ENCODE data around the gene SYPL1.
"Not testable (repeated sequence)": the region's sequence is repeated elsewhere in the genome, so short reads cannot be mapped to it uniquely, and the experiment has no call there.

The SYPL1 gene

DNA sequence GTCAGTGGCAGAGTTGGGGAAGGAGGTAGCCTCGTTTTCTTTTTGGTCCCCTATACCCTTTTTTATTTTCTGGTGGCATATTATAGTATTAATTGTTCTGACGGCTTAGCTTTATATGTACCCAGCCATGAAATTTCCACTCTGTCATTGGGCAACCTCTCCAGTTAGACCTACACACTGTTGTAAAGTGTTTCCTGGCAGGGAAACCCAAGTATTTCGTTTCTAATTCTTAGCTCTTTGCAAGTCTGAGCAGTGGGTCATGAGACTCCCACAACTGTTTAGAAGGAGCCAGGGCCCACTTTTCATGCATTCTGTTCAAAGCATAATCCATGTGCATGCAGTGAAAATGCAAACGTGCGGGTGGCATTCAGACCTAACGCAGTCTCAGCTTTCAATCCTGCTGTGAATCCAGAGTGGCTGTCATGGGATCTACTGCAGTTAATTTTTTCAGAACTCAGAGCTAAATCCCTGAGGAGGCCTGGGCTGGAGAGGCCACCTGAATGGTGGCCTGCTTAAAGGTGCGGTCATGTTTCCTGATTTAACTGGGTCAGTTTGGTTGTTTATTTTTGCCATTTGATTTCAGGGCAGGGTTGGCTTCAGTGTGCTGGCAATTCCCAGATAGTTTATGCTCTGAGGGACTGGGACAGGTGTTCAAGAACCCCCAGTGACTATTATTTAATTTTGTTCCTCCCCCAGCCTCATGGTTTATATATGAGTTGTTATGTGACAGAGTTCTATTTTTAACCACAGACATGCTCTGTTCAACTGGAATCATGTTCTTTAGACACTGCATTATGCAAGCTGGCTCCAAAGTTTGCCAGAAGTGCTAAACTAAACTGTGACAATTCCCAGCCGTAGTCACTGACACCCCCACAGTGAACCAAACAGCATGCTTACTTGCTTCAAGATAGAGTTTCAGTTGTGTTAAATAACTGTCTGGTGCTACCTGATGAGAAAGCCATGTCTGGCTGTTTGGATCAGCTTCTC, 27.4 kb upstream of the SYPL1 start:
- Histone ChIP-seq H3K27me3 (ENCODE audit: control insufficient read depth, insufficient read depth, low read length, poor library complexity, severe bottlenecking) (no peaks in the 10 kb centered on the region), H3K27ac (ENCODE audit: insufficient read depth, low read depth, low read length, poor library complexity, severe bottlenecking) (no peak overlapping the region), H3K4me1 (ENCODE audit: control insufficient read depth, insufficient read depth, low read length) (no peaks in the 10 kb centered on the region)

DNA sequence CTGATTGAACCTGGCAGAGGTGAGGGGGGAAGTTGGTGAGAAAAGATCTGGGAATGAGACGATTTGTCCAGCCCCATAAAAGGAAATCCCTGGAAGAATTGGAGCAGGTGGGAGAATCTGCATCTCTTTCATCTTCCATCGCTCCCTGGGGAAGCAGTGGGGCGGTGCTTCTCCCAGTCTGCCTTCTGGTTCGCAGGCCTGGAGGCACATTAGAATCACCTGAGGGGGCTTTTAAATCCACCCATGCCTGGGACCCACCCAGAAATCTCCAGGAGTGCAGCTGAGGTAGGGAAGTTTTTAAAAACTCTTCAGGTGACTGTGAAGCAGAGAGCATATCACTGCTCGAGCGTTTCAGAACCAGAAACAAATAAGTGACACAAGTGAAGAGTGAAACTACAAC, 26.7 kb upstream of the SYPL1 start:
- no peaks in the 10 kb centered on the region for H3K4me1 ChIP-seq (ENCODE audit: control insufficient read depth, insufficient read depth, low read length)
- no peak overlapping the region for H3K27ac ChIP-seq (ENCODE audit: insufficient read depth, low read depth, low read length, poor library complexity, severe bottlenecking)
- H3K27me3 ChIP-seq (ENCODE audit: control insufficient read depth, insufficient read depth, low read length, poor library complexity, severe bottlenecking), result no peaks in the 10 kb centered on the region
- 74 to 81% methylated on average over 6 of the region's 6 CpGs for WGBS, 2 experiments
- no peaks in the 10 kb centered on the region for H3K36me3 ChIP-seq (ENCODE audit: control insufficient read depth, insufficient read depth, low read length)
- no peak overlapping the region for H3K4me3 ChIP-seq (ENCODE audit: insufficient read depth, low read depth, low read length)
- H3K9me3 ChIP-seq (ENCODE audit: control insufficient read depth, low read length), result no peaks in the 10 kb centered on the region

More for the DNA sequence above, 27.4 kb upstream of the SYPL1 start:
- H3K36me3 ChIP-seq (ENCODE audit: control insufficient read depth, insufficient read depth, low read length), result no peaks in the 10 kb centered on the region
- no peak overlapping the region for H3K4me3 ChIP-seq (ENCODE audit: insufficient read depth, low read depth, low read length)
- no peaks in the 10 kb centered on the region for H3K9me3 ChIP-seq (ENCODE audit: control insufficient read depth, low read length)
- 82 to 84% methylated on average over 8 of the region's 8 CpGs for WGBS, 2 experiments

- H3K36me3 ChIP-seq (ENCODE audit: control insufficient read depth, insufficient read depth, low read length); H3K27ac ChIP-seq (ENCODE audit: insufficient read depth, low read depth, low read length, poor library complexity, severe bottlenecking); H3K27me3 ChIP-seq (ENCODE audit: control insufficient read depth, insufficient read depth, low read length, poor library complexity, severe bottlenecking); H3K9me3 ChIP-seq (ENCODE audit: control insufficient read depth, low read length); H3K4me1 ChIP-seq (ENCODE audit: control insufficient read depth, insufficient read depth, low read length); H3K4me3 ChIP-seq (ENCODE audit: insufficient read depth, low read depth, low read length): not testable (repeated sequence)
Observed at GRCh38 chr7:106138181-106138580, 26.1 kb upstream of the SYPL1 start.

DNA sequence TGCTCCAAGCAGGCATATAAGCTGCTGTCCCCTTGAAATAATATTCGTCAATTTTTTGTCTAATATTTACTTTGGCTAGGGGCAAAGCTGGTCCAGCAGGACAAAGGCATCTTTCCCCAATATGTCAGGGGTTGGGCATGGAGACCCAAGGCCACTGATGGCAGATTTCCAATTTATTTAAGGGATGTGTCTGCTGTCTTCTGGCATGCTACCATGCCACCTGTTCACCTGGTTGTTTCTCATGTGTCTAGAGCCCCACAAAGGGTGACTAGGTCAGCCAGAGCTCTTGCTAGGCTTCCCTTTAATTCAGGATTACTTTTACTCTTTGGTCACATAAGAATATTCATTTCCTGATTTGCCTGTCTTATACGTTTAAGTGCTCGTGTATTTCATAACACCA, 22.1 kb upstream of the SYPL1 start:
- Histone ChIP-seq H3K4me3 (ENCODE audit: insufficient read depth, low read depth, low read length) (no peak overlapping the region), H3K4me1 (ENCODE audit: control insufficient read depth, insufficient read depth, low read length) (no peaks in the 10 kb centered on the region), H3K36me3 (ENCODE audit: control insufficient read depth, insufficient read depth, low read length) (no peaks in the 10 kb centered on the region), H3K27ac (ENCODE audit: insufficient read depth, low read depth, low read length, poor library complexity, severe bottlenecking) (no peak overlapping the region), H3K9me3 (ENCODE audit: control insufficient read depth, low read length) (no peaks in the 10 kb centered on the region), H3K27me3 (ENCODE audit: control insufficient read depth, insufficient read depth, low read length, poor library complexity, severe bottlenecking) (no peaks in the 10 kb centered on the region)
- WGBS, 2 experiments, result 92 to 95% methylated on average over 3 of the region's 3 CpGs

GRCh38 chr7:106129291-106129690, 17.2 kb upstream of the SYPL1 start:
- H3K4me1 ChIP-seq (ENCODE audit: control insufficient read depth, insufficient read depth, low read length), result no peaks in the 10 kb centered on the region
- H3K27ac ChIP-seq (ENCODE audit: insufficient read depth, low read depth, low read length, poor library complexity, severe bottlenecking), result no peak overlapping the region
- no peak overlapping the region for H3K4me3 ChIP-seq (ENCODE audit: insufficient read depth, low read depth, low read length)
- H3K9me3 ChIP-seq (ENCODE audit: control insufficient read depth, low read length), result no peaks in the 10 kb centered on the region
- 93 to 96% methylated on average over 3 of the region's 3 CpGs for WGBS, 2 experiments
- H3K36me3 ChIP-seq (ENCODE audit: control insufficient read depth, insufficient read depth, low read length), result no peaks in the 10 kb centered on the region
- no peaks in the 10 kb centered on the region for H3K27me3 ChIP-seq (ENCODE audit: control insufficient read depth, insufficient read depth, low read length, poor library complexity, severe bottlenecking)

- no peaks in the 10 kb centered on the region for H3K27me3 ChIP-seq (ENCODE audit: control insufficient read depth, insufficient read depth, low read length, poor library complexity, severe bottlenecking)
- H3K9me3 ChIP-seq (ENCODE audit: control insufficient read depth, low read length), result no peaks in the 10 kb centered on the region
- no peak overlapping the region for H3K27ac ChIP-seq (ENCODE audit: insufficient read depth, low read depth, low read length, poor library complexity, severe bottlenecking)
- H3K4me3 ChIP-seq (ENCODE audit: insufficient read depth, low read depth, low read length), result no peak overlapping the region
- H3K36me3 ChIP-seq (ENCODE audit: control insufficient read depth, insufficient read depth, low read length), result no peaks in the 10 kb centered on the region
- no peaks in the 10 kb centered on the region for H3K4me1 ChIP-seq (ENCODE audit: control insufficient read depth, insufficient read depth, low read length)
- whole genome bisulfite sequencing, 2 experiments, result 91 to 100% methylated on average over 1 of the region's 1 CpG
Observed at GRCh38 chr7:106128836-106129235, 16.7 kb upstream of the SYPL1 start.

- 93 to 95% methylated on average over 3 of the region's 5 CpGs for WGBS, 2 experiments
- no peaks in the 10 kb centered on the region for H3K36me3 ChIP-seq (ENCODE audit: control insufficient read depth, insufficient read depth, low read length)
- H3K27ac ChIP-seq (ENCODE audit: insufficient read depth, low read depth, low read length, poor library complexity, severe bottlenecking), result no peak overlapping the region
- H3K9me3 ChIP-seq (ENCODE audit: control insufficient read depth, low read length), result no peaks in the 10 kb centered on the region
- no peaks in the 10 kb centered on the region for H3K27me3 ChIP-seq (ENCODE audit: control insufficient read depth, insufficient read depth, low read length, poor library complexity, severe bottlenecking)
- H3K4me1 ChIP-seq (ENCODE audit: control insufficient read depth, insufficient read depth, low read length), result no peaks in the 10 kb centered on the region
- H3K4me3 ChIP-seq (ENCODE audit: insufficient read depth, low read depth, low read length), result no peak overlapping the region
Observed at GRCh38 chr7:106127984-106128780, 16.1 kb upstream of the SYPL1 start.

- 94 to 96% methylated on average over 6 to 7 of the region's 7 CpGs for WGBS, 2 experiments
- no peaks in the 10 kb centered on the region for H3K27me3 ChIP-seq (ENCODE audit: control insufficient read depth, insufficient read depth, low read length, poor library complexity, severe bottlenecking)
Observed at GRCh38 chr7:106126170-106126938, 14.2 kb upstream of the SYPL1 start.

GRCh38 chr7:106125417-106125816, 13.3 kb upstream of the SYPL1 start:
- Histone ChIP-seq H3K9me3 (ENCODE audit: control insufficient read depth, low read length) (no peaks in the 10 kb centered on the region), H3K4me3 (ENCODE audit: insufficient read depth, low read depth, low read length) (no peak overlapping the region), H3K4me1 (ENCODE audit: control insufficient read depth, insufficient read depth, low read length) (no peaks in the 10 kb centered on the region), H3K27me3 (ENCODE audit: control insufficient read depth, insufficient read depth, low read length, poor library complexity, severe bottlenecking) (no peaks in the 10 kb centered on the region), H3K27ac (ENCODE audit: insufficient read depth, low read depth, low read length, poor library complexity, severe bottlenecking) (no peak overlapping the region), H3K36me3 (ENCODE audit: control insufficient read depth, insufficient read depth, low read length) (no peaks in the 10 kb centered on the region)
- WGBS, 2 experiments, result 95% methylated on average over 4 of the region's 4 CpGs

More at GRCh38 chr7:106126170-106126938, 14.2 kb upstream of the SYPL1 start:
- Histone ChIP-seq H3K4me1 (ENCODE audit: control insufficient read depth, insufficient read depth, low read length) (no peaks in the 10 kb centered on the region), H3K27ac (ENCODE audit: insufficient read depth, low read depth, low read length, poor library complexity, severe bottlenecking) (no peak overlapping the region), H3K4me3 (ENCODE audit: insufficient read depth, low read depth, low read length) (no peak overlapping the region), H3K9me3 (ENCODE audit: control insufficient read depth, low read length) (no peaks in the 10 kb centered on the region), H3K36me3 (ENCODE audit: control insufficient read depth, insufficient read depth, low read length) (no peaks in the 10 kb centered on the region)
